ENCODE measurements around the gene PCARE.
"Not testable (repeated sequence)": the region's sequence is repeated elsewhere in the genome, so short reads cannot be mapped to it uniquely, and the experiment has no call there.

The PCARE gene

GRCh38 chr2:29090311-29090710 is 16.0 kb upstream of the PCARE start:
- not testable (repeated sequence) for DNase-seq

- no peak for DNase-seq
Observed at GRCh38 chr2:29084554-29084953, 10.2 kb upstream of the PCARE start.

DNA sequence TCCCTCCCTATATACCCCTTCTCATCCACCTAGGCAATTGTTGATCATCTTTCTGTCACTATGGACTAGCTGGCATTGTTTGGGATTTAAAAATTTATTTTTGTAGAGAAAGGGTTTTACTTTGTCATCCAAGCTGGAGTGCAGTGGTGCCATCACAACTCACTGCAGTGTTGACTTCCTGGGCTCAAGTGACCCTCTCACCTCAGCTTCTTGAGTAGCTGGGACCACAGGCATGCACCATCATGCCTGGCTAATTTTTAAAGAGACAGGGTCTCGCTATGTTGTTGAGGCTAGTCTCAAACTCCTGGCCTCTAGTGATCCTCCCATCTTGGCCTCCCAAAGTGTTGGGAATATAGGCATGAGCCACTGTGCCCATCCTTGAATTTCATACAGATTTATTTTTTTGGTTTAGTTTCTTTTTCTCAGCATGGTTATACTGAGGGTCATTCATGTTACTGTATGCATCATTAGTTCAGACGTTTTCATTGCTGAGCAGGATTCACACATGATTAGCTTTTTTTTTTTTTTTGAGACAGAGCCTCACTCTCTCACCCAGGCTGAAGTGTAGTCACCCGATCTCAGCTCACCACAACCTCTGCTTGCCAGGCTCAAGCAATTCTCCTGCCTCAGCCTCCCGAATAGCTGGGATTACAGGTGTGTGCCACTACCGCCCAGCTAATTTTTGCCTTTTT is 8.6 kb upstream of the PCARE start:
- no peak for DNase-seq

- no peak for DNase-seq
Observed at GRCh38 chr2:29080886-29081743, 6.8 kb upstream of the PCARE start.

- no peak for DNase-seq
Observed at GRCh38 chr2:29079887-29080286, 5.6 kb upstream of the PCARE start.

GRCh38 chr2:29075894-29076705 is 1.8 kb upstream of the PCARE start:
- no peak for DNase-seq

GRCh38 chr2:29073933-29074332 is 390 bp downstream of the PCARE start:
- DNase-seq: no peak

- DNase-seq: no peak
Observed at GRCh38 chr2:29072971-29073725, 1.2 kb downstream of the PCARE start.

DNA sequence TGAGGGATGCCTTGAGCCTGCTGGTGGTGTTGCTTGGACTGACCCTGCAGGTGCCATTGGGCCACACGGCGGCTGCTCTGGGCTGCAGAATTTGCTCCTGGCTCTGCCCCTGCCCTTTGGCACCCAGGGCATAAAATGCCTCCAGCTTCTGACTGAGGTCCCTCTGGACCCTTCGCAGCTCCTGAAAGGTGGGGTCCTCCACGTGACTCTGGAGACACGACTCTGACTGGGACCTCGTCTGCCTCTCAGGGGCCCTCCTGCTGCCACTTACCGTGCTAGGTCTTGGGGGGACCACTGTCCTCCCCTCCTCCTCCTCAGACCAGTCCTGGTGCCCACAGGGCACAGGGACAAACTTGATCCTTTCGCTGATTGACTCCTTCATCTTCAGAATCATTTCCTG is 2.1 kb downstream of the PCARE start:
- DNase-seq: no peak

GRCh38 chr2:29071032-29071975 is 3.0 kb downstream of the PCARE start:
- no peak for DNase-seq

DNA sequence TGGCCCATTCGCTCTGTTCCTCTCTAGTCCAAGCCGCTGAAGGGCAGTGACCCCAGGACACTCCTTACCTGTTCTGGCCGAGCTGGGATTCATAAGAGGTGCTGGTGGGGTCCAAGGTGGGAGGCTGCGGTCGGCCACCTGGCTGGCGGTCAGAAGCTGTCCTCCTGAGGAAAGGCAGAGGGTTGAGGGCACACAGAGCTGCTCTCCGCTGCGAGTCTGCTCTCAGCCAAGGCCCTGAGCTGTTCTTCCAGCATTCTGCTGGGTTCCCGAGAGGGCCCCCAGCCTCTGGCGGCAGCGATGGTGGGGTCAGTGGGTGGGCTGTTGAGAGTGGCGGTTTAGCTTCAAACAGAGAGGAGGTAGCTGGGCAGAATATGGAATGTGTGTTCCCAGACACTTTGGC is 3.8 kb downstream of the PCARE start:
- DNase-seq: no peak

GRCh38 chr2:29068513-29068912 is 5.8 kb downstream of the PCARE start:
- DNase-seq: no peak

- DNase-seq: no peak
Observed at GRCh38 chr2:29066997-29067605, 7.2 kb downstream of the PCARE start.

DNA sequence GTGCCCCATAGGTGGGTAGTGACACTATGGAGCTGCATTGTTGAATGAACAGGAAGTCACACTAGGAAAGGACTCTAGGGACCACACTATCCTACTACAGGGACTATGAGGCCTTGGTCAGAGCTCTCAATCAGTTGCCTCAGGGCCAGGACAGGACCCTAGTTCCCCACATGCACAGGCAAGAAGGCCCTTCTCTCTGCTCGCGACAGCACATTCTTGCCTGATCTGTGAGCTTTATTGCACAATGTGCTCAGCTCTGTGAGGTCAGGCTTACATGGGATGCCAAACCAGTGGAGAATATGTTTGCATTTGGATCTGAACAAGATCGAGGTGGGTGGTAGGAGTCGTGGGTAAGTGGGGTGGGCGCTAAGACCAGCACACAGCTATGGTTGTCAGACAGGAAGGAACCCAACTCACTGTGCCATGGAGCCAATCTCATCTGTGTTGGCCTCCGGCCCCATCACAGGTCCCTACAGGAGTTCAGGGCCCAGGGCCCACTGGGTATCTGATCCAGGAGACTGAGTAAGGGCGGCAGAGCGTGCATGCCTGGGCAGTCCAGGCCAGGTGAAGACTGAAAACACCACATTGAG is 8.0 kb downstream of the PCARE start:
- DNase-seq: no peak

- no peak for DNase-seq
Observed at GRCh38 chr2:29065068-29065811, 9.1 kb downstream of the PCARE start.

DNA sequence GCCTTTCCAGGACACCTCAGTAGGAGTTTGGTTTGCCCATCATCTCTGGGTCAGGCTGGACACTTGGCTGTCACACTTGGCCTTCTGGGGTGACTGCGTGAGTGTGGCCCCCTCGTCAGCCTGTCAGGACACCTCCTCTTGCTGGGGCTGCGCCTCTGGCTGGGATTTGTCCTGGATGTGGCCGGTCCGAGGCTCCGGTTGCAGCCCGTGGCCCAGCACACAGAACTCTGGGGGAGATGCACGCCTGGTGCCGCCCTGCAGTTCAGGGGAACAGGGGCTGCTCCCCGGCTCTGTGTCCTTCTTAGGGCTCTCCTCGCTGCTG is 9.6 kb downstream of the PCARE start:
- no peak for DNase-seq

DNA sequence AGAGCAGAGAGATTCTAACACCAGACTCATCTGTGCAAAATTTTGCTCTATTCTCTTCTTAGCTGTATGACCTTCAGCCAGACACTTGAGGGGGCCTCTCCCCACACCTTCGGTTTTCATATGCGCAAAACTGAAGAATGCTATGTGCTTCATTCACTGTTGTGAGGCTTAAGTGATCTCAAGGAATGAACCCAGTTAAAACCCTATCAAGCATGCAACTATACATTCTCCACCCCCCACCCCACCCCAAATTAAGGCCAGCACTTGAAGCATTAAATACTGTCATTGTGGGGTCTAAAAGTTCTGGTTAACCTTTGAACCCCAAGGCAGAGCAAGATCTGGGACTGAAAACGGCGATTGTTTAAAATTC is 10.0 kb downstream of the PCARE start:
- DNase-seq: no peak

- no peak for DNase-seq
Observed at GRCh38 chr2:29063646-29064345, 10.5 kb downstream of the PCARE start.

GRCh38 chr2:29063056-29063455 is 11.3 kb downstream of the PCARE start:
- no peak for DNase-seq

GRCh38 chr2:29062371-29062770 is 12.0 kb downstream of the PCARE start:
- DNase-seq: no peak
